NB4 (cell line): ENCODE measurements around the gene PANK4.

ENCODE experiments used
- DNase-seq: peaks from one replicate; pipeline ENCODE4 v3.0.0; 2010; ENCODE audit warnings: low read depth
- H3K4me3 ChIP-seq: one replicate; pipeline ENCODE4 v1.5.1; 2011; ENCODE audit warnings: mild to moderate bottlenecking, low read depth, low read length, moderate library complexity
- MYC ChIP-seq: IDR thresholded peaks from 2 replicates; pipeline ENCODE4 v1.6.1; 2011; ENCODE audit warnings: low read depth, low read length
- POLR2A ChIP-seq: IDR thresholded peaks from 2 replicates; pipeline ENCODE4 v1.6.1; 2011; ENCODE audit warnings: mild to moderate bottlenecking; ENCODE audit not compliant: insufficient read length; ENCODE audit errors: extremely low read depth
- TF ChIP-seq, protein P1 (sequence below): IDR thresholded peaks from one replicate; pipeline ENCODE4 v1.5.1; 2012; ENCODE audit warnings: low read depth, low read length
- TF ChIP-seq, protein P2 (sequence below): IDR thresholded peaks from 2 replicates; pipeline ENCODE4 v1.6.1; 2011; ENCODE audit warnings: low read depth, low read length

PANK4 gene

DNA sequence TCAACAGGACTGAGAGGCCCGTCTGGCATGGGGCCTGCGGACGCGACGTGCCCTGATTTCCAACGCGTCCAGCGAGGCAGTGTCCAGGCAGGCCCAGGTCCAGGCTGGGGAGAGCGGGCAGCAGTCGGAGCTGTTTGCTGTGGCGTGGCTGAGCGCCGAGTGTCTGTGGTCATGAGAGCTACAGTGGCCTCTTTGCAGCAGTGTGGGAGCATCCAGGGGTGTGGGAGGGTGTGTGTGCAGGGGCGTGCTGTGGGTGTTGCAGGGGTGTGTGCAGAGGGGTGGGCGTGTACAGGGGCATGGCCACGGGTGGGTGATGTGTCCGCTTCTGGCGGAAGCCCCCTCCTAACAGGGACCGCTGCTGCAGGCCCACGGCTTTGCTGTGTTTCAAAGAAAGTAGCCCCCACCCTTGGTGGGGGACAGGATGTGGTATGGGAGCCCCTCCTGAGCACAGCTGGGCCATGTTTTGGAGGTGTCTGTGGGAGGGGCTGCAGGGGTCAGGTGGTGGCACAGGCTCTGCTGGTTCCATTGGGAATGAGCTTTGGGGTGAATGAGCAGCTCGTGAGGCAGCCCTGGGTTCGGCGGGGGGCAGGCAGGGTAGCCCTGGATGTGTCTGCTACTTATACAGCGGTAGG lies 32.6 kb downstream of the PANK4 start:
- TF ChIP-seq, protein P1, sequence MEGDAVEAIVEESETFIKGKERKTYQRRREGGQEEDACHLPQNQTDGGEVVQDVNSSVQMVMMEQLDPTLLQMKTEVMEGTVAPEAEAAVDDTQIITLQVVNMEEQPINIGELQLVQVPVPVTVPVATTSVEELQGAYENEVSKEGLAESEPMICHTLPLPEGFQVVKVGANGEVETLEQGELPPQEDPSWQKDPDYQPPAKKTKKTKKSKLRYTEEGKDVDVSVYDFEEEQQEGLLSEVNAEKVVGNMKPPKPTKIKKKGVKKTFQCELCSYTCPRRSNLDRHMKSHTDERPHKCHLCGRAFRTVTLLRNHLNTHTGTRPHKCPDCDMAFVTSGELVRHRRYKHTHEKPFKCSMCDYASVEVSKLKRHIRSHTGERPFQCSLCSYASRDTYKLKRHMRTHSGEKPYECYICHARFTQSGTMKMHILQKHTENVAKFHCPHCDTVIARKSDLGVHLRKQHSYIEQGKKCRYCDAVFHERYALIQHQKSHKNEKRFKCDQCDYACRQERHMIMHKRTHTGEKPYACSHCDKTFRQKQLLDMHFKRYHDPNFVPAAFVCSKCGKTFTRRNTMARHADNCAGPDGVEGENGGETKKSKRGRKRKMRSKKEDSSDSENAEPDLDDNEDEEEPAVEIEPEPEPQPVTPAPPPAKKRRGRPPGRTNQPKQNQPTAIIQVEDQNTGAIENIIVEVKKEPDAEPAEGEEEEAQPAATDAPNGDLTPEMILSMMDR = no peak
- TF ChIP-seq POLR2A (no peak), MYC (no peak)
- TF ChIP-seq, protein P2, sequence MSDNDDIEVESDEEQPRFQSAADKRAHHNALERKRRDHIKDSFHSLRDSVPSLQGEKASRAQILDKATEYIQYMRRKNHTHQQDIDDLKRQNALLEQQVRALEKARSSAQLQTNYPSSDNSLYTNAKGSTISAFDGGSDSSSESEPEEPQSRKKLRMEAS = no peak
- no peak overlapping the region for H3K4me3 ChIP-seq
- DNase-seq = no peak

DNA sequence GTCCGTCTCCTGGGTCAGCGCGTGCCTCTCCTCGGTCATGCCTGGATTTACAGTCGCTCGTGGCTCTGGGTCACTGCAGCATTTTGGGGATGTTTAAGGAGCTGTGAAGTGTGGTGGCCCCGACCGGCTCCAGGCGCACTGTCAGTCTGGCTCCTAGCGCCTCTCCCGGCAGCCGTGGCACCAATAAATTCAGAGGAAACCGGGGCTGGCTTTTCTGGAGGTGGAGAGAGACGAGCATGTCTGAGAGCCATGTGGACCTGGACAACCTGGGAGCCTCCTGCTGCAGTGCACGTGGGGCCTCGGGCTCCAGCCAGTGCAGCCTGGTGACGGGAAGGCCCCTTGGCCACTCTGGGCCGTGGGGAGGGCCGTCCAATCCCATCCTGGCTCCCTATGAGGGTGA lies 33.2 kb downstream of the PANK4 start:
- DNase-seq = no peak
- TF ChIP-seq POLR2A (no peak), MYC (no peak)
- TF ChIP-seq, protein P2 = no peak
- TF ChIP-seq, protein P1 = no peak

DNA sequence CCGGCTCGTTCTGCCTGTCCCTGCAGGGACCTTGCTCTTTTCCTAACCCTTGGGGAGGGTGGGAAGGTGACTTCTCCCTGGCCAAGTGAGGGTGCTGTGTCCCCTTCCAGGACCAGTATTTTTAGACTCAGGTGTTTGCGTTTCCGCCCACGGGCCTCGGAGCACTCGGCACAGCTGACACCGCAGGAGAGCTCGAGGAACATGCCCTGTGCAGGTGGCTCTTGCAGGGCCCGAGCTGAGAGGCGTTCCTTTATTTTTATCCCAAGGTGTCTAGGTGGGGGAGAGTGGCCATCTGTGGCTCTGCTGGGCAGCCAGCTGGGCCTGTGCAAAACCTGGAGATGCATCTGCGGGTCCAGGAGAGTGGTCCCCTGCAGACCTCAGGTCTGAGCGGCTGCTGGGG lies 34.3 kb downstream of the PANK4 start:
- no peak for DNase-seq
- no peak overlapping the region for H3K4me3 ChIP-seq
- no peak for TF ChIP-seq POLR2A
- TF ChIP-seq, protein P2 = no peak
- no peak for TF ChIP-seq MYC
- TF ChIP-seq, protein P1 = no peak

More for the DNA sequence above, 33.2 kb downstream of the PANK4 start:
- H3K4me3 ChIP-seq = no peak overlapping the region

DNA sequence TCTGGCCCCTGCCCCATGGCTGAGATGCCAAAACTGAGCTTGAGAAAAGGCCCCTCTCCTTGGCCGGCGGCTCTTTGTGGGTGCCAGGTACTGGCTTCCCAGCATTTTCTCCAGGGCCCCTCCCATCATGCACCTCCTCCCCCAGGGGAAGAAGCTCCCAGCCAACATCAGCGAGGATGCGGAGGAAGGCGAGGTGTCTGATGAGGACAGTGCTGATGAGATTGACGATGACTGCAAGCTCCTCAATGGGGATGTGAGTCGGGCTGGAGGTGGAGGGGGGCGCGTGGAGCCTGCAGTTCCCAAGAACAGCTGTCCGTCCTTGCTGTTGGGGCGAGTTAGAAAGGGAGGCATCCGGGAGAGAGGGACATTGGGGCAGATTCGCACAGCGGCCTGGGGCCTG lies 36.8 kb downstream of the PANK4 start:
- TF ChIP-seq MYC (no peak), POLR2A (no peak)
- TF ChIP-seq, protein P2 = no peak
- TF ChIP-seq, protein P1 = no peak
- H3K4me3 ChIP-seq = no peak overlapping the region
- no peak for DNase-seq

DNA sequence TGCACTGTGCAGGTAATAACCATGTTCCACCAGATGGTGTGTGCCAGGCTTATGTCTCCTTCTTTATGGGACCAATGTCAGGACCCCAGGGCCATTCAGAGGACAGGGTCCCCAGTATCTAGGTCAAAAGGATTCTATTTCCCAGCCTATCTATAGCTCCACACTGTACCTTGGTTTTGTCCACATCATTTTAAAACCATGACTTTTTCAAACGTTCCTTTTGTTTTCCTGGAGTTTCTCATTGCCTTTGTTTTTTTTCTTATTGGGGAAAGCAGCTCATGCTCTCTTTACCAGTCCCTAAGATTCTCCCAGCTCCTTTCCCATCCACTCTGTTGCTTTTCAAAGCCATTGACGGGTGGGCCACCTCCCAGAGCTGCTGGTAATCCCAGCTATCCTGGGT lies 37.7 kb downstream of the PANK4 start:
- H3K4me3 ChIP-seq = no peak overlapping the region
- TF ChIP-seq MYC (no peak), POLR2A (no peak)
- TF ChIP-seq, protein P2 = no peak
- TF ChIP-seq, protein P1 = no peak
- no peak for DNase-seq

DNA sequence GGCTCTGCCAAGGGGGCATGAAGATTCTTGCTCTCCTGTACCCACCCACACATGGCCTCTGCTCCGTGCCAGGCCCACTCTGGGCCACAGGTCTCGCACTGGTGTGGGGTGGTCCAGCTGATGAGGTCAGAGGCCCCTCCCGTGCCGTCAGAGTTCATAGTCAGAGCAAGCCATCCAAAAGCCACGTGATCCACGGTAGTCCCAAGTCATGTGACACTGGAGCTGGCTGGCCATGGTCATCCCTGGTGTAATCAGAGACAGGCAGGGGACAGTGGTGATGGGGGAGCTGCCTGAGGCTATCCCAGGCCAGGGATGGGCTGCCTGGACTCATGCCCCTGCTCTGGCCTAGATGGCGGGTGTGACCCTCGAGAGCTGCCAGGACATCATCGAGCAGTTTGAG lies 39.8 kb downstream of the PANK4 start:
- H3K4me3 ChIP-seq = no peak overlapping the region
- TF ChIP-seq, protein P1 = no peak
- TF ChIP-seq MYC (no peak), POLR2A (no peak)
- TF ChIP-seq, protein P2 = no peak
- no peak for DNase-seq
